ENCODE measurements around the gene EZR.

Gene EZR

GRCh38 chr6:158860279-158860865, 41.2 kb upstream of the EZR start:
- TF ChIP-seq, protein P1, sequence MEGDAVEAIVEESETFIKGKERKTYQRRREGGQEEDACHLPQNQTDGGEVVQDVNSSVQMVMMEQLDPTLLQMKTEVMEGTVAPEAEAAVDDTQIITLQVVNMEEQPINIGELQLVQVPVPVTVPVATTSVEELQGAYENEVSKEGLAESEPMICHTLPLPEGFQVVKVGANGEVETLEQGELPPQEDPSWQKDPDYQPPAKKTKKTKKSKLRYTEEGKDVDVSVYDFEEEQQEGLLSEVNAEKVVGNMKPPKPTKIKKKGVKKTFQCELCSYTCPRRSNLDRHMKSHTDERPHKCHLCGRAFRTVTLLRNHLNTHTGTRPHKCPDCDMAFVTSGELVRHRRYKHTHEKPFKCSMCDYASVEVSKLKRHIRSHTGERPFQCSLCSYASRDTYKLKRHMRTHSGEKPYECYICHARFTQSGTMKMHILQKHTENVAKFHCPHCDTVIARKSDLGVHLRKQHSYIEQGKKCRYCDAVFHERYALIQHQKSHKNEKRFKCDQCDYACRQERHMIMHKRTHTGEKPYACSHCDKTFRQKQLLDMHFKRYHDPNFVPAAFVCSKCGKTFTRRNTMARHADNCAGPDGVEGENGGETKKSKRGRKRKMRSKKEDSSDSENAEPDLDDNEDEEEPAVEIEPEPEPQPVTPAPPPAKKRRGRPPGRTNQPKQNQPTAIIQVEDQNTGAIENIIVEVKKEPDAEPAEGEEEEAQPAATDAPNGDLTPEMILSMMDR (IDR thresholded peaks at IDR 0.05; ENCODE audit: control insufficient read depth, insufficient read depth, low read depth, low read length, missing control alignments), result no peak
- no peak for DNase-seq (ENCODE audit: low read depth)
- H3K4me3 ChIP-seq (ENCODE audit: control insufficient read depth, low read depth, low read length), result no peak overlapping the region

DNA sequence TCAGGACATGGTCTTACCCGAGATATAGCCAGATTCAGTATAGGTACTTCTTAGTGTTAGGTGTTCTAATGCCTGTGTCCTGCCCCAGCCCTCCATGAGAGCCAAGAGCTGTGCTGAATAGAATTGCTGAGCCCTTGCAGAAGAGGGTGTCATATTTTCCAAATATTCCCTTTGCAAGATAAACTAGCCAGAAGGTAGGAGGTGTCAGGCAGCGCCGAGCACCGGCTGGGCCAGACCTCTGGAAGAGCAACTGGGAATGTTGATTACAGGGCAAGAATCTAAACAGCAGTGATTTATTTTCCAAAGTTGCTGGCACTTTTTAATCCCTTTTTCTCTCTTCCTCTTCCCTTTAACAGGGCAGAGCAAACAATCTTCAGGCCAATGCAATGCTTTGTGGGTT, 37.1 kb upstream of the EZR start:
- H3K4me3 ChIP-seq (ENCODE audit: control insufficient read depth, low read depth, low read length), result no peak overlapping the region
- DNase-seq (ENCODE audit: low read depth), result no peak
- TF ChIP-seq, protein P1 (IDR thresholded peaks at IDR 0.05; ENCODE audit: control insufficient read depth, insufficient read depth, low read depth, low read length, missing control alignments), result no peak

DNA sequence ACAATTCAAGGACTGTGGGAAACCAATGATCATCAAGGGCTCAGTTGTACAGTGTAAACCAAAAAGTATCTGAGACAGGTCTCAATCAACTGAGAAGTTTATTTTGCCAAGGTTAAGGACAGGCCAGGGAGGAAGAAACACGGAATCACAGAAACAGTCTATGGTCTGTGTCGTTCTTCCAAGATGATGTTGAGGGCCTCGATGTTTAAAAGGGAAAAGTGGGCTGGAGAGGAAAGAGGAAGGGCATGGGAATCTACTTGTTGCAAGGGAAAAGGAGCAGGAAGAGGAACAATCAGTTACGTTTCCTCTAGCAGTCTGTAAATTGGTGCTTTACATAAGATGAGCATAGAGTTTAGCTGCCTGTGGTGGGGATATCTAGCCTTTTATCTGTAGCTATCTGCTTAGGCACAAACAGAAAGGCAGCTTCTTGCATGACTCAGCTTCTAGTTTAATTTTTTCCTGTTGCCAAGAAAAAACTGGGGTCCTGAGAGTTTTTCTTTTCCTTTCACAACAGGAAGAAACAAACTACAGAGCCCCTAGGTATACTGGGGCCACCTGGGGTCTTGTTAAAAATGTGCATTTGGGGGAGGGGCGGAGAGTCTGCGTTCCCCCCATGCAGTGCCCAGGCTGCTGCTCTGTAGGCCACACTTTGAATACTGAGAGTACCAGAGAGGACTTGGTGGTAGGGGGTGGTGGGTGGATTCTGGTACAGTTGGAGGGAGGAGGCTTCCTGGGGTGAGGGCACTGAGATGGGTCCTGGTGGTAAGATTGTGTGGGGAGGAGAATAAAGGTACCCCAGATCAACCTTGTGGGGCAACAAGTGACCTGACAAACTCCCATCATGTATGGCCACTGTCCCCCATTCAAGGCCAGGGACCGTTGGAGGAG, 35.3 kb upstream of the EZR start:
- no peak for DNase-seq (ENCODE audit: low read depth)

GRCh38 chr6:158853880-158854213, 34.7 kb upstream of the EZR start:
- DNase-seq (ENCODE audit: low read depth), result no peak
- no peak overlapping the region for H3K4me3 ChIP-seq (ENCODE audit: control insufficient read depth, low read depth, low read length)
- TF ChIP-seq, protein P1 (IDR thresholded peaks at IDR 0.05; ENCODE audit: control insufficient read depth, insufficient read depth, low read depth, low read length, missing control alignments), result no peak

More for the DNA sequence above, 35.3 kb upstream of the EZR start:
- TF ChIP-seq, protein P1 (IDR thresholded peaks at IDR 0.05; ENCODE audit: control insufficient read depth, insufficient read depth, low read depth, low read length, missing control alignments), result no peak
- H3K4me3 ChIP-seq (ENCODE audit: control insufficient read depth, low read depth, low read length), result no peak overlapping the region

DNA sequence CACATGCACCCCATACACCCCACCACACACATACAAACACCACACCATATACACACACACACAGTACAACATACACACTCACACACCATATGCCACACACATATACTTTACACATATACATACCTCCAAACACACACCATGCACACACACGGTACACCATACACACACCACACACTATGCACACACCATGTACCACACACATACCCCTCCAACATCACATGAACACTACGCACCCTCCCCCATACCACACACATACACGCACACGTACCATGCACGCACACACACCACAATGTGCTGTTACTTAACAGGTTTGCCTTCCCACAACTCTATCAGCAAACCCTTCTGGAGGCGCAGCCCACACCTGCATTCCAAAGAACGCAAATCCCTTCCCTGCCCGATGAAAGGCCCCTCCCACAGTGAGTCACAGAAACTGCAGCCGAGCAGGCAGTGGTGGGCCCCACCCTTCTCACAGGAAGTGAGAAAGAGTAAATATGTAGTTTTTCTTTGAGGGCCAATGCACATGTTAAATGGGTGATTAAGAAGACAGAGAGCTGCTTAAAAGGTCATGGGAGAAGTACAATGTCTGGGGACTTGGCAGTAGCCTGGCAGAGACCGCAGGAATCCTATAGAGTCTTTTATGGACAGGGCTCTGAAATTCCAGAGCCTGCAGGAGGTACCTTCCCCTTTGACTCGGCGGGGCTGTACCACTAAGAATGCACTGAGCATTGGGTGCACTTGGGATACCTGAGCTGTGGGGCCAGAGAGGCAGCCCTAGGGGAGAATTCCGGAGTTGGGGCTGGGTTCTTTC, 34.1 kb upstream of the EZR start:
- TF ChIP-seq, protein P1 (IDR thresholded peaks at IDR 0.05; ENCODE audit: control insufficient read depth, insufficient read depth, low read depth, low read length, missing control alignments), result no peak
- DNase-seq (ENCODE audit: low read depth), result no peak

DNA sequence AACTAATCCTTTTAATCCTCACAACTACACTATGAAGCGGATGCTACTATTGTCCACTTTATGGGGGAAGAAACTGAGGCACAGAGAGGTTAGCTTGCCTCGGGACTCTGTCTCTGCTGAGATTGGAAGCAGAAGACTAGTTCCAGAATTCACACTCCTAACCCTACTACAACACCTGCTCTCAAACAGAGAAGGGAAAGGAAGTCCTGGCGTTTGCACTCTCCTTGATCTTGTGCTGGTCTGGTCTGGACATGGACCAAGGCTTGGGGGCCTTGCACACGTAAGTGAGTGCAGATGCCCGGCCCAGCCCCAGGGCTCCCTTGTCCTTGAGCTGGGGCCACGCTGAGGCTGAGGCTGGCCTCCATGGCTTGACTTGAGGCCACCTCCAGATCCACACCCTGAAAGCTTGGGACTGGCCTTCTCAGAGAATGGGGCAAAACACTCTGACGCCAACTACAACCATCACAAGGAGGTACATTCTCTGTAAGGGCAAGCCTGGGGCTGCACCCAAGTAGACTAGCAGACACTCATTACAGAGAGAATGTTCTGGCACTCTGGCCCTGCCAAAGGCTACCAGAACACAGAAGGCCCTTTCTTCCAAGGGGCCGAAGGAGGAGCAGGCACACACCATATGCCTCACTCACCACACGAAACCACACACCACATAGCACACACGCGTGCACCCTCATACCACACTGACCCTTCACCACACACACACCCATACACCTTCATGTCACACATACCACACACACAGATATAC, 33.3 kb upstream of the EZR start:
- TF ChIP-seq, protein P1 (IDR thresholded peaks at IDR 0.05; ENCODE audit: control insufficient read depth, insufficient read depth, low read depth, low read length, missing control alignments), result no peak
- H3K4me3 ChIP-seq (ENCODE audit: control insufficient read depth, low read depth, low read length), result no peak overlapping the region
- no peak for DNase-seq (ENCODE audit: low read depth)

More for the DNA sequence above, 34.1 kb upstream of the EZR start:
- H3K4me3 ChIP-seq (ENCODE audit: control insufficient read depth, low read depth, low read length), result no peak overlapping the region
